Spleen (tissue), 11 donors: ENCODE measurements around the gene HOXA5. TPM values are rescaled to one million over a fixed set of nuclear protein-coding genes. Genes with fewer than 3 reads are reported as not detected.

Experiments
- DNase-seq: peaks from one replicate; pipeline ENCODE4 v3.0.0-alpha.2; 2020
- H3K27ac ChIP-seq, 8 donors: fragments of 200-600 bp; sonication (generic) in 7 of 8; 1 replicate in 4 of 8; 2 replicates in 4 of 8; pipeline versions ENCODE4 v1.5.0 to v1.8.0; 2016 to 2021; ENCODE audit warnings: inconsistent platforms in 4 of 8, mild to moderate bottlenecking in 4 of 8, moderate library complexity in 1 of 8
- H3K27me3 ChIP-seq, 7 donors: fragments of 200-600 bp; sonication (generic) in 6 of 7; replicated peaks in 1 of 7; 1 replicate in 4 of 7; 2 replicates in 3 of 7; pipeline versions ENCODE4 v1.5.0 to v1.8.0; 2016 to 2021; ENCODE audit warnings: inconsistent platforms in 3 of 7, mild to moderate bottlenecking in 1 of 7
- H3K36me3 ChIP-seq, 6 donors: fragments of 200-600 bp; sonication (generic) in 5 of 6; 1 replicate in 4 of 6; 2 replicates in 2 of 6; pipeline versions ENCODE4 v1.5.0 to v1.8.0; 2016 to 2021; ENCODE audit warnings: inconsistent platforms in 2 of 6
- H3K4me1 ChIP-seq, 6 donors: fragments of 200-600 bp; sonication (generic) in 5 of 6; 1 replicate in 3 of 6; 2 replicates in 3 of 6; pipeline versions ENCODE4 v1.5.0 to v1.8.0; 2016 to 2021; ENCODE audit warnings: inconsistent platforms in 3 of 6
- H3K4me3 ChIP-seq, 8 donors: fragments of 200-600 bp; sonication (generic) in 7 of 8; 1 replicate in 4 of 8; 2 replicates in 4 of 8; pipeline versions ENCODE4 v1.5.0 to v1.8.0; 2016 to 2021; ENCODE audit warnings: inconsistent platforms in 4 of 8, mild to moderate bottlenecking in 4 of 8, moderate library complexity in 2 of 8
- H3K9me3 ChIP-seq, 8 donors: fragments of 200-600 bp; sonication (generic) in 7 of 8; 1 replicate in 4 of 8; 2 replicates in 4 of 8; pipeline versions ENCODE4 v1.5.0 to v1.8.0; 2016 to 2021; ENCODE audit warnings: inconsistent platforms in 4 of 8
- CTCF ChIP-seq, 11 experiments: fragments of 200-600 bp in 7 of 11; fragments of 450-650 bp in 4 of 11; sonication (generic) in 4 of 11; IDR thresholded peaks in 8 of 11; conservative IDR thresholded peaks in 3 of 11; 1 replicate in 7 of 11; 2 replicates in 4 of 11; pipeline versions ENCODE4 v1.4.0 to v1.8.0; 2016 to 2021; ENCODE audit warnings: antibody characterized with exemption in 11 of 11, inconsistent platforms in 4 of 11, mild to moderate bottlenecking in 1 of 11
- POLR2A ChIP-seq, 3 donors: fragments of 450-650 bp; IDR thresholded peaks; one replicate each; pipeline ENCODE4 v1.5.1; 2017; ENCODE audit warnings: antibody characterized with exemption in 3 of 3, mild to moderate bottlenecking in 1 of 3
- POLR2AphosphoS5 ChIP-seq, 3 donors: sonication (generic); formaldehyde crosslinking; IDR thresholded peaks; one replicate each; pipeline ENCODE4 v1.5.1; 2017; ENCODE audit warnings: antibody characterized with exemption in 3 of 3
- WGBS, 5 donors: extraction: QIAGEN DNeasy Blood & Tissue Kit in 3 of 5; methylation state at CpG; one replicate each; pipeline versions ENCODE4 v1.1.5 to v1.1.7; 2013 to 2018; 5-methylcytosine and 5-hydroxymethylcytosine counted together
- intact Hi-C: fragments of 100-400 bp; cut with DNase I; formaldehyde crosslinking; loops from one replicate; pipeline ENCODE4 v1.15.0; 2023; ENCODE audit warnings: low total_unique reads
- polyA plus RNA-seq, 3 donors: library from polyadenylated mRNA; stranded (reverse); fragments of 200-250 nt; gene quantifications; one replicate each; pipeline ENCODE4 v1.2.1, GENCODE V29; 2013
- total RNA-seq, 7 donors: library from RNA; depleted of rRNA in 3 of 7; stranded (reverse); fragments of >200 nt in 3 of 7; fragmentation: NEBNext Ultra II Directional in 4 of 7; extraction: Animal tissue kit (Norgen Biotek cat#: 25700) in 4 of 7; gene quantifications; one replicate each; pipeline versions ENCODE4 v1.1.0 to v1.2.1, GENCODE V29; 2016 to 2021
- donor health status: healthy with polysubstance abuse.
- donor health status: DM: no; HTN: no; CAD: no; lungs with moderate emphysema.
- donor health status: DM: no; HTN: no; CAD: no.
- donor health status: Bipolar disorder and iron deficiency.
- donor health status: healthy.
- donor health status: DM: no; HTN: no; CAD: no.
- donor health status: DM: yes; HTN: yes; CAD: no.

Gene HOXA5
- total and polyA plus RNA-seq, 10 donors: 1.6 to 9.3 (median 3.3) TPM

GRCh38 chr7:27177795-27178320 is 34.4 kb upstream of the HOXA5 start:
- H3K36me3 ChIP-seq: no peaks in the 10 kb centered on the region
- TF ChIP-seq POLR2A (IDR thresholded peaks at IDR 0.05): no peak
- no peak for TF ChIP-seq CTCF (IDR thresholded peaks at IDR 0.05 in 8 of 11, conservative IDR thresholded peaks at IDR 0.05 in 3 of 11)
- no peak for TF ChIP-seq POLR2AphosphoS5 (IDR thresholded peaks at IDR 0.05)
- no peaks in the 10 kb centered on the region for H3K9me3 ChIP-seq
- peaks cover 20 to 100% (median 100%) of the 10 kb centered on the region in 7 donors for H3K27me3 ChIP-seq
- 88 to 94% (median 90%) methylated on average over 5 of the region's 5 CpGs for WGBS, 5 donors
- H3K27ac ChIP-seq: no peak overlapping the region
- peak; percentile 1 for DNase-seq
- intact Hi-C loops: no loop called here
- peaks cover 20 to 44% (median 30%) of the 10 kb centered on the region in 6 donors for H3K4me1 ChIP-seq
- no peak overlapping the region for H3K4me3 ChIP-seq

DNA sequence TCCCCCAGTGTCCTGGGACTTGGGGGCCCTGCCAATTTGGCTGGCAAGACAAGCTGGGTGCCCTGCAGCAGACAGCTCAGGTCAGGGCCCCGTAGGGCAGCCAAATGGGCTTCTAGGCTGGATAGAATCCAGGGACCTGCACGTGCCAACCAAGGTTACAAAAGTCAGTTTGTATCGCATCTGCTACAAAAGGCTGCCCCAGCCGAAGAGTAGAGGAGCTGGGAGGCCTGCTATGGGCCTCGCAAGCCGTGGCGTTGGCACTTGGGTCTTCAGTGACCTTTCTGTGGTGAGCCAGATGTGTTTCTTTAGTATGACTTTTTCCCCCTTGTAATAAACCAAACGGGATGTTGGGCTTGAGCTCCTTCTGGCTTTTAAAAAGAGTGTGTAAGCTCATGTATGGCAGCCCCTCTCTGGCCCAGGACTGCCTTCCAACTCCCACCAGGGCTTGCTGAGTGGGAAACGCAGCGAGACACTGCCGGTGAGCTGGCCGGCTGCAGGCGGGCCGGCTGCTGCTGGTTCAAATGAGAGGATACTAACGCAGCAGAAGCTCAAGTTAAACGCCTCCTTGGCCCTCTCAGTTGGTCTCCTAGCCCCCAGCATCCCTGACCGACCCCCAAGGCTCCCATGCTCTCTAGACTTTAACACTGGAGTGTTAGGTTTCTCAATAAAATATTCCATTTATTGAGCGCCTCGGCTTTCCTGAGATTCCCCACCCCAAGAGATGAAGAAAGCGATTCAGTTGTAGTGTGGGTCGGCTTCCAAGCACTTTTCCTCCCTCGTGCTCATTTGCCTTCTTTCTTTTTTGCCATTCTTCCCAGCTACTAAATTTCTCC is 33.7 kb upstream of the HOXA5 start:
- H3K27me3 ChIP-seq: peaks cover 27 to 100% (median 100%) of the 10 kb centered on the region in 7 donors
- H3K36me3 ChIP-seq: no peaks in the 10 kb centered on the region
- peaks cover 21 to 48% (median 36%) of the 10 kb centered on the region in 6 donors for H3K4me1 ChIP-seq
- intact Hi-C loops: no loop called here
- DNase-seq: peak; percentile 57
- no peak overlapping the region for H3K4me3 ChIP-seq
- no peak overlapping the region for H3K27ac ChIP-seq
- WGBS, 5 donors: 85 to 93% (median 89%) methylated on average over 22 of the region's 22 CpGs
- peaks cover 0 to 6% (median 0%) of the 10 kb centered on the region in 8 donors for H3K9me3 ChIP-seq
- no peak for TF ChIP-seq CTCF (IDR thresholded peaks at IDR 0.05 in 8 of 11, conservative IDR thresholded peaks at IDR 0.05 in 3 of 11)
- TF ChIP-seq POLR2A (IDR thresholded peaks at IDR 0.05): no peak
- TF ChIP-seq POLR2AphosphoS5 (IDR thresholded peaks at IDR 0.05): no peak

DNA sequence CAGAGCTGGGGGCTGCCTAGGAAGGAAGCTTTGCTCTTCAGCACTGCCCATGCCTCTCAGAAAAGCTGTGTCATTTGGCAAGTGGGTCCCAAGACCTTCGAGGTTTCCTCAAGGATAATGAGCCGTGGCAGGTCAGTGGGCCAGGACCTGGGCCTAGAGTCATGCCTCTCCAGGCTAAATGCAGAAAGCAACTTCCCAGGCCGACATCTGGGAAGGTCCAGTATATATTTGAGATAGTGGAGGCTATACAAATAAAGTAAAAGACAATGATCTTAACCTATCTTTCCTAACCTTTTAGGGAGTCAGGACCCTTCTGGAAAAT is 33.0 kb upstream of the HOXA5 start:
- DNase-seq: no peak
- 60 to 80% (median 74%) methylated on average over 3 of the region's 3 CpGs for WGBS, 5 donors
- Histone ChIP-seq H3K27ac (no peak overlapping the region), H3K4me3 (no peak overlapping the region), H3K9me3 (peaks cover 0 to 8% (median 0%) of the 10 kb centered on the region in 8 donors), H3K27me3 (peaks cover 29 to 100% (median 100%) of the 10 kb centered on the region in 7 donors), H3K4me1 (peaks cover 21 to 55% (median 43%) of the 10 kb centered on the region in 6 donors), H3K36me3 (no peaks in the 10 kb centered on the region)
- no peak for TF ChIP-seq POLR2A (IDR thresholded peaks at IDR 0.05)
- no peak for TF ChIP-seq POLR2AphosphoS5 (IDR thresholded peaks at IDR 0.05)
- TF ChIP-seq CTCF (IDR thresholded peaks at IDR 0.05 in 8 of 11, conservative IDR thresholded peaks at IDR 0.05 in 3 of 11): no peak
- intact Hi-C loops: no loop called here
